MV-4-11 (cell line): ENCODE measurements around the gene DAGLA.

Experiments used
- DNase-seq: peaks from one replicate; lab custom pipeline; 2025; lab: John Stamatoyannopoulos, UW

The DAGLA gene

DNA sequence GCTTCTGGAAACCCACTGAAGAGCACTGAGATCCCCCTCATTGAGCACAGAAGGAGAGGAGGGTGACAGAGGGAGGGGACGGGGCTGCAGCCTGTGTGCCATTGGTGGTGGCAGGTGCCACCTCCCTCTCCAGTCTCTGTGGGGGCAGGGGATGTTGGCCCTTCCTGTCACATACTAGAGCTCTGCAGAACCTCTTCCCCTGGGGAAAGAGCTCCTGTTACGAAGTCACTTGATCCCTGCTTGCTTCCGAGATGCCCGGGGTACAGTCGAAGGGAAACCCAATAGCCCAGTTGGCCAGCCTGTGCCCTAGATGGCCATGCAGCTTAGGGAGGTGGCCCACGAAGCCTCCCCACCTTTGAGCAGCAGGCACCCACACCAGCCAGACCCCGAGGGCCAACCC is 29.4 kb downstream of the DAGLA start:
- DNase-seq = no peak

DNA sequence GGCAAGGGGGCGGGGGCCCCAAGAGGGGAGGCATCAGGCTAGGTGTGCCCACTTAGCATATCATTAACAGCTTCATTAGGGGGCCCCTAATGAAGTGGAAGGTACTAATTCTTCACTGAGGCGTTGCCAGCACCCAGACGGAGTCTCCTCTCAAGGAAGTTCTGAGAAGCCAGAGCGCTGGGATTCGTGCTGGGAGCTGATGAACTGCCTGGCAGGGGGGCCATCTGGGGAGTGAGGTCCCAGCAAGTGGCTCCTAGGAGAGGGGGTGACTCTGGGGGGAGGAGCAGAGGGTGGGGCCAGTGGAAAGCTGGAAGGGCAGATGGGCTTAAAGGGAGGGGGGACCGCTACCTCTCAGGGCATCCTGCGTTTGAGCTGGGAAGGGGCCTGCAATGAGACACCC is 29.8 kb downstream of the DAGLA start:
- no peak for DNase-seq

DNA sequence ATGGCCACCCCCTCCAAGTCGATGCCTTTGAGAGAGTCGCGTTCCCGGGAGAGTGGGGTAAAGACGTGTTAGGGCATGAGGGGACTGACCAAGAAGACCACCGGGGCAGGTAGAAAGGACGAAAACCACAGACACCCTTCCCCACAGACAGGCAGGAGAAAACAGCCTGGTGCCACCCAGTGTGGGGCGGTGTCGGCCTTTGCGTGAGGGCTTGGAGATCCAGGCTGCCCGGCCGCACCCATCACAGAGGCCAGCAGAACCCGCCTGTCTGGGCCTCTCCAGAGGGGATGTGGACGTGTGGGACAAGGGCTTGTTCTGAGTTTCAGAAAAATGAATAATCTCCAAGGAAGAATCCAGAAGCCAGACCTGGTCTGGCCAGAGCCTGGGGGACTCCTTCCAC is 30.8 kb downstream of the DAGLA start:
- no peak for DNase-seq

DNA sequence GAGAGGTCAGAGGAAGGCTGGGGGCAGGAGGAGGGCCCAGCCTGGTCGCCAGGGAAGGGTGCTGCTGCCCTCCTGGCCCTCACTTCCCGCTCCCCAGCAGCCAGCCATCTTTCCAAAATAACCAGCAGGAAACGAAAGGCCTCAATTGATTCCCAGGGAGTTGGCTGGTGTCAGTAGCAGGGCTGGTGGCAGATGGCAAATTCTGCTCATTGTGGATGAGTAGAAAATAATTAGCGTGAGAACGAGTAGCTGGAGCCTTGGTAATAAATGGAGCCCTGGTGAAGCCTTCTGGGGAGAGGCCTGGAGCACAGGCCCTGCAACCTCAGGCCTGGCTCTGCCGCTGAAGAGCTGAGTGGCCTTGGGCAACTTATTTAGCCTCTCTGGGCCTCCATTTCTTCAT is 31.3 kb downstream of the DAGLA start:
- no peak for DNase-seq

DNA sequence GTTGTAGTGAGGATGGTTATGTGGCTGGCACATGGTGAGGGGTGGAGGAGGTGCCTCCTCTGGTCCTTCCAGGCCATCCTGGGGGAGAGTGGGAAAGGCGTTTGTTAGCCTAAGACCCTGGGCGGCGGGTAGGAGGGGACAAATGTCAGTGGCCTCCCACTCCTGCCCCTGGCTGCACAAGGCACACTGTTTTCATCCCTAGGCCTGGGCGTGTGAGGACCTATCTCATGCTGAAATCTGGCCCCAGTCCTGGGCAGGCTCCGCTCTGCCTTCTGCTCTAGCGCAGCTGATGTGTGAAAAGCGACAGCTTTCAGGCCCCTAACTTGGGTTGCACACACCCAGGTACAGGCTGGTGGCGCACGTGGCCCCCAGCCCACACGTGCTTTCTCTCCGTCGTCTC is 32.1 kb downstream of the DAGLA start:
- no peak for DNase-seq

DNA sequence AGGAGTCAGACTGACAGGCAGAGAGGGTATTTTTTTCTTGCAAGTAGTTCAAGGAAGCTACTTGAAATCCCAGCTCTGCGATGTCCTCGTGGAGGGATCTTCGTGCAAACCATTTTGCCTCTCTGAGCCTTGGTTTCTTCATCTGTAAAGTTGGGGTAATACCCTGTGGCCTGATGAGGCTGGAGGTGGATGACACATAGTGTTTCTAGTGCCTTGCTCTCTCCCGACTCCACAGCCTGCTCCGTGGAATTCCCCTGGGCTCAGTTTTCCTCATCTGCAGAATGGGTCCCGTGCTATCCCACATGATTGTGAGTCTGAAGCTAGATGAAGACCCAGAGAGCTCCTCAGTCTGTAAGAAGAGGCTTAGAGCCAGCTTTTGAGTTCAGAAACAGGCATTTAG is 32.7 kb downstream of the DAGLA start:
- DNase-seq = no peak

DNA sequence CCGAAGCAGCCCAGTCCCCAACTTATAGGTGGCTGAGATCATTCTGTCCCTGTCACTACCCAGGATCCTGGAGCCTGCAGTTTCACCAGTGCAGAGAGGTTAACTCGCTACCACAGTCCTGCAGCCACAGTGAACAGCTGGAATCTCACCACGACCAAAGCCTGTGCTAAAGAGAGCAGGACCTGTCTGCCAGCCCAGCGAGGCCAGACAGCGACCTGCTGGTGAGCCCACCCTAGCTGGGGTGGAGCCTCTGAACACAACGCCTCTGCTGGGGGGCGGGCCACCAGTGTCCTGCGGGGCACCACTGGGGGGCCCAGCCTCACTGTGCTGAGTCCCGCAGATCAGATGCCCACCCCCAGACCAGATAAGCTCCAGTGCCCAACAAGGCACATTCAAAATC is 33.3 kb downstream of the DAGLA start:
- DNase-seq = no peak

DNA sequence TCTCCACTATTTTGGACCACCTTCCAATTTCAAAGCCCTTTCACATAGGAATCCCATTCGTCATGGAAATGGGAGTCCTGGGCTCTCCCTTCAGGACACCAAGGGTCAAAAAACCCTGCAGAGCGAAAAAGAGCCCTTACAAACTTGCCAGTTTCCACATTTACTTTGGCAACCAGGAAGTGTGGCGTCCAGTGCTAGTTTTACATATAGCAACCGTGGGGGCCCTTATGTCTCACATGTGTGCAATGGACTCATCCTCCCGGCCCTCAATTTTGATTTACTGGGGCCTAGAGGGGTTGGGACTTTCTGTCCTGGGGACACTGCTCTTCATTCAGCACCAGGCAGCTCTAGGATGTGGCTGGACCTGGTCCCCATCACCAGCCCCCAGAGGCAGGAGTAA is 33.7 kb downstream of the DAGLA start:
- no peak for DNase-seq

DNA sequence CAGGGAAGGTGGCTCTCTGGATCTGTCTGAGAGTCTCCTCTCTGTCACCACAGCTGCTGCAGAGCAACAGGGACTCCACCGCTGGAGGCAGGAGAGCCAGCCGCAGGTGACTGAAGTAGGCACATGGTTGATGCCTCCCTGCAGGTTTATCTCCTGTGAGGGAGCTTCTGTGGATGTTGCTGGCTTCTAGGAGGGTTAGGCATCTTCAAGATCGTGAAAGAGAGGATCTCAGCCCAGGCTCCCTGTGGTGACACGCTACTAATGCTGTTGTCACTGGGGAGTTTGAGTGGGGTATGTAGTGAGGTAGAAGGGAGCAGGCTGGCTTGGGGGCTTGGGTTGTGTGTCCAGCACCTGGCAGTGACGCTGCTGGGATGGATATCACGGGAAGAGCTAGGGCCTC is 34.1 kb downstream of the DAGLA start:
- no peak for DNase-seq

DNA sequence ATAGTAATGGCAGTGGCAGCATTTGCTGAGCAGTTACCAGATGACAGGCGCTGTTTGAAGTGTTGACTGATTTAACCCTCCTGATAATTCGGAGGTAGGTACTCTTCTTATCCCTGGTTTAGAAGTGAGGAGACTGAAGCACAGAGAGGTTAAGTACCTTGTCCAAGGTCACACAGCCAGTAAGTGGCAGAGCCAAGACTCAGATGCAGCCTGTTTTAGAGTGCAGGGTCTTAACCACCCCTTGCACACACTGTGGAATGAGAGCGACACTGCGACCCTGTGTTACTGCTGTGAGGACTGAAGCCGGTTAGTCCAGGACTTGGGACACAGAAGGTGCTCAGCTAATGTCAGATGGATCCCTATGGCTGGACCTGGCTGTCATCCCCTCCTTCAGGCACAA is 34.7 kb downstream of the DAGLA start:
- no peak for DNase-seq

DNA sequence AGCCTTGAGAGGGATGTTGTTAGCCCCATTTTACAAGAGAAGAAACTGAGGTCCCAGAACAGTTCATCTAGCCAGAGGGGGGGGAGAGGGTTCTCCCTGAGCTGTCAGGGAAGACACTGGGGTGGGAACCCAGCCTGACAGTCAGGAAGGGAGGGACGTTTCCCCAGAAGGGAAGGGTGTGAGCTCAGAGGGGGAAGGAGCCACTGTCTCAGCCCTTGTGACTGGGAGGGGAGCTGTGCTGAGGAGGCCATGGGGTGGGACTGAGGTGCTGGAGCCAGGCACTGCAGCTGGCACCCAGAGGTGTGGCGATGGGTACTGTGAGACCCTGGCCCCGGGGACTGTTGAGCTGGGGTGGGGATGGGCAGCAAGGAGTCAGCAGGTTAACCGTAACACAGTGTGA is 35.7 kb downstream of the DAGLA start:
- DNase-seq = no peak

DNA sequence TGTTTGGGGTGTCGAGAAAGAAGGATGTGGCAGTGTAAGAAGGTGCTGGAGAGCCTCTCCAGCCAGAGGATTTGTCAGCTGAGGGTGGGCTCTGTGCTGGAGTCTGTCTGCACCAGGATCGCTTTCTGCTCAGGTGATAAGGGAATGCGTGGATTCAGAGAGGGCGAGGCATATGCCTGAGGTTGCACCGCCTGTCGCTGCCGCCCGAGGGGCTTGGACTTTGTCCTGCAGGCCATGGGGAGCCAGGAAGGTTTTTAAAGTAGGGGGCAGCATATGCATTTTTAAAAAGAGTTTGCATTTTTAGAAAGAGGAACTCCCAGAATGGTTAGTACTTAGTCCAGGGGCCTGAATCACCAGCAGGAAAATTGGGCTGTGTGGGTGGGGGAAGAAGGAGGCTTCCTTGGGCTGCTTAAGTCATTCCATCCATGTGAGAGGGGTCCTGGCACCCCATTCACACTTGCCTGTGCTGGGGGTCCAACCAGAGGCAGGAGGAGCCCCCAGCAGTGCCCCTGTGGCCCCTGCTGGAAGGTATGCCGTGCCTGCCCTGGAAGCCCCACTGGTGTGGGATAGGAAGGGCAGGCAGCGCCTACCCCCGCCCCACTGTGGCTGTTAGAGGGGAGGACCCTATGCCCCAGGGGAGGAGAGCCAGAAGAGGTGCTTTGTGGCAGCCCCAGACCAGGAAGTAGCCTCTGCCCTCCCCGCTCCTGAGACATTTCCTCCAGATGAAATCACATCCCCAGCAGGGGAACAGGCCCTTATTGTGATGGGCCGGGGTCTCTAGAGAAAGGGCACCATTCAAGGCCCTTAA is 36.5 kb downstream of the DAGLA start:
- DNase-seq = peak; percentile 49

DNA sequence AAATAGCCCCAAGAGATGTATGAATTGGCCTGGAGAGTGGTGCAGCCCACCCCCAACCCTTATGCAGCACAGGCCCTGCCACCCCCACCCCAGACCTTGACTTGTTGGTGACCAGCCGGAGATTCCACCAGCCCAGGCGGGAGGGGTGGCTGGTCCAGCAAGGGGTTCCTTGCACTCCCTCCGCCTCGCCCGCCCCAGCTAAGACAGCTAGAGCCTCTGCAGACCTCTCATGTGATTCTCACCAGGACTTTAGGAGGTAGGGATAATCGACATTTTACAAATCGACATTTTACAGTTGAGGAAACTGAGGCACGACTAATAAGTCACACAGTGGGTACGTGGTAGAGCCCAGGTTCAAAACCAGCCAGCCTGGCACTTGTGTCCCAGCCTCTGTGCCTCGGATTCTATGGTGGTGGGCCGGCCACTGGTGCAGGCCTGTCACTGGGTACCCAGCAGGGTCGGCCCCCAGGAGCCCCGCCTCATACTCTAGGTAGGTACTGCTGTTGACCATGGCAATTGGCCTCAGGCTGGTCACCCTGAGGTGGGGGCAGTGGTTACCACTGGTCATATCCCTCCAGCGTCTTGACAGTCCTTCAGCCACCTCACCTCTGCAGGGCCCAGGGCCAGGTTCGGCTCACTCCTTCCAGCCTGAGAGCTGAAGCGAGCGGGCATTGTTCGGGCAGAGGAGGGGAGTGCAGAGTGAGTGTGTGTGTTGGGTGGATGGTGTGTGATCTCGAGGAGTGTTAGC is 37.3 kb downstream of the DAGLA start:
- no peak for DNase-seq

DNA sequence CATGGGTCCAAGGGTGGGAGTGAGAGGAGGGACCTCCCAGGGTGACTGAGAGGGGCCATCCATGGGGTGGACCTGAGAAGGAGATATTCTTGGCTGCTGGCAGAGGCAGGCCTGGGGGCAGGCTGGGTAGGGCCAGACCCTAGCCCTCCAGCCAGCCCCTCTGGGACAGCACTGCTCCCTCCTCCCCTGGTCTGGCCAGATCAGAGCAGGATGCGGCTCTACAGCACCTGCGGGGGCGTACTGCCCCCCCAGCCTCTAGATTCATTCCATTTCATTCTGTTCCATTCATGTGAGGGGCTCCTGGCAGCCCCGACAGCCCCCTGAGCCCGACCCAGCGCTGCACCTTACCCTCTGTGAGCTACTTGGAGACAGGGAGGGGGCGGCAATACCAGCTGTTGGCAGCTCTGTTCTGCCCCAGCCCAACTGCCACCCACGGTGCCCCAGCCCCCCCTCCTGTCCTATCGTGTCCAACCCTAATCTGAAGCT is 37.9 kb downstream of the DAGLA start:
- DNase-seq = no peak

DNA sequence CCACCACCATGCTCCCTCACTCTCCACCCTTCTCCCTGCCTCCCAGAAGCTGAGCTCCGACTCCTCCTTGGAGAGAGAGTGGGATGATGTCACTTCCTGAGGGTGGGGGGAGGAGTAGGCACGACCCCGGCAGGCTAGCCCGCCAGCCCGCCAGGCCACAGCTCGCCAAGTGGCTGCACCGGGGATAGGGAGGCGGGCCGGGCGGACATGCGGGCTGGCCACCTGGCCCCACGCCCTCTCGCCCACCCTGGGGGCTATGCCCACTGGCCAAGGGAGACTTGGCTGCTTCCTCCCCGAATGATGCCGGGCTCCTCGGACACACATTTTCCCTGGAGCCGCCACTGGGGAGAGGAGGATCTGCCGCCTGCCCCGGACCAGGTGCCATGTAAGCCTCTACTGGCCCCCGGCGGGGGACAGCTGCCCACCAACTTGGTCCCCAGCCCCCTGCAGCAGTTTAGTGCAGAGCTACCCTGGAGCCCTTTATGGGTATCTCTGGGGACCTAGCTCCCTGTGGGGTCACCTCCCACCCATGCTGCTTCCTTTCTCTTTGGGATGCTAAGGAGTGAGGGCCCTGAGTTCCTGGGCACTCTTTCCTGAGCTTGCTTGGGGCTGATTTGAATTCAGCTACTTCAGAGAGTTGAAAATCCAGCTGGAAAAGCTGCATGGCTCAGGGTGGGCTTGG is 38.6 kb downstream of the DAGLA start:
- no peak for DNase-seq

DNA sequence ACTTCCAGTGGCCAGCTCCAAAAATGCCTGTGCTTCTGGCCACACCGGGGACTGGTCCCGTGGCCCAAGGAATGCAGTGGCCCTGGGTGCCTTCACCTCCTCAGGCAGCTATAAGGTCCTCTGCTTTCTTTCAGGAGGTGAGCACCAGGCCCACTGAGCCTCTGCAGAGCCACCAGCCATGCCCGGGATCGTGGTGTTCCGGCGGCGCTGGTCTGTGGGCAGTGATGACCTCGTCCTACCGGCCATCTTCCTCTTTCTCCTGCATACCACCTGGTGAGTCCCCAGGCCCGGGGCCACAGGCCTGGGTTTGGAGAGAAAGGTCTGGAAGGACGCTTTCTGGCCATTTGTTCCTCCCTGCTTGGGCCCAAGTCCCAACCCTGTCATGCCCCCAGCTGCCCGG is 39.8 kb downstream of the DAGLA start:
- no peak for DNase-seq

DNA sequence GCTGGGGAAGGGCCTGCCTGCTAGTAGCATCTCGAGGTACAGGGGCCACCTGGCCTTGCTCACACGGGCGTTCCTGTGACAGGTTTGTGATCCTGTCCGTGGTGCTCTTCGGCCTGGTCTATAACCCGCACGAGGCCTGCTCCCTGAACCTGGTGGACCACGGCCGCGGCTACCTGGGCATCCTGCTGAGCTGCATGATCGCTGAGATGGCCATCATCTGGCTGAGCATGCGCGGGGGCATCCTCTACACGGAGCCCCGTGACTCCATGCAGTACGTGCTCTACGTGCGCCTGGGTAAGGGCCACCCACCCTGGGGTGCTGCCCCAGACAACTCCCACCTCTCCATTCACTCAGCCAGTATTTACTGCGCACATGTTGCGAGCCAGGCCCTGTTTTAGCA is 40.4 kb downstream of the DAGLA start:
- no peak for DNase-seq

DNA sequence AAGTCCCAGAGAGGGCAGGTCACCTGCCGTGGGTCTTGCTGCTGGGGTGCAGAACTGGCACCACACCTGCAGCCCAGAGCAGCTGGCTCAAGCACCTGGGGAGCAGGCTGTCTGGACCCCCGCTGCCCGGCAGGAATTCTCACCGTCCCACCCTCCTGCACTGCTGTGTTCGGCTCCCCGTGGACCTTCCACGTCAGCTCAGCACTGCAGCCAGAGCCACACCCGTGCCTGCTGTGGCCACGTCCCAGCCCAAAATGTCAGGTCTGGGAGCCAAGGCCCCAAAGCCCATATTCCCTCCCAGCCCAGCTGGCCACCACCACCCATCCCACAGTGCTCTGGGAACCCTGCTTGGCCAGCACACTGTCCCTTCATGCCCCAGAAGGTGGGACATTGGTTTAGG is 44.2 kb downstream of the DAGLA start:
- no peak for DNase-seq

DNA sequence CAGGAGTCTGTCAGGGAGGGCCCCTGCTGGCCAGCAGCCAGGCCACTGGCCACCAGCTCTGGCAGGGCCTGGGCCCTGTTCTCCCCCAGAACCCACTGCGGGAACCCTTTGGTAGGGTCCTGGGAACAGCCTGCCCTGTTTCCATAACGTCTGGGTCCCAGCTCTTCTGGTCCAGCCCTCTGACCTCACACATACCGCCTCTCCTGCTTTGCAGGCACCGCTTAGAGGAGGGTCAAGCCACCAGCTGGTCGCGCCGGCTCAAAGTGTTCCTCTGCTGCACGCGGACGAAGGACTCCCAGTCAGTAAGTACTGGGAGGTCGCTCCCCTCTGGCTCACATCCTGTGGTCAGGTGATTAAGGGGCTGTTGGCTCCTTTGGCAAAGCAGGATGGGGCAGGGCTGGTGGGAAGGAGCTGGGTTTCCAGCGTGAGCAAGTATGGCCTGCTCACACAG is 45.6 kb downstream of the DAGLA start:
- no peak for DNase-seq

DNA sequence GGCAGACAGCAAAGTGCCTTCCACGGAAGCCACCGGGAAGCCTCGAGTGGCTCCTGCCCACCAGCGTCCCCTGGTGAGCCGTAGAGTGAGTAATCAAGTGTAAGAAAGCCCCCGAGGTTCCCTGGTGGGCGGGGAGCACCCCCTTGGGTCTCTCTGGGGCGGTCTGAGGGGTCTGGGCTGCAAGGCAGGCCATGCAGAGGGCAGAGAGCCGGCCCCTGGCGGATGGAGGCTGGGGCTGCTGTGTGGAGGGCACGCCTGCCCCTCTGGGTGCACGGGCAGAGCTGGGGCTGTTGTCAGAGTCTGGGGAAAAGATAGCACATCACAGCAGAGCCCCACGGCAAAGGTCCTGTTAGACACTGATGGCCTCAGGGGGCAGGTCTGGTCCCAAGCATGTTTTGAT is 46.6 kb downstream of the DAGLA start:
- no peak for DNase-seq

DNA sequence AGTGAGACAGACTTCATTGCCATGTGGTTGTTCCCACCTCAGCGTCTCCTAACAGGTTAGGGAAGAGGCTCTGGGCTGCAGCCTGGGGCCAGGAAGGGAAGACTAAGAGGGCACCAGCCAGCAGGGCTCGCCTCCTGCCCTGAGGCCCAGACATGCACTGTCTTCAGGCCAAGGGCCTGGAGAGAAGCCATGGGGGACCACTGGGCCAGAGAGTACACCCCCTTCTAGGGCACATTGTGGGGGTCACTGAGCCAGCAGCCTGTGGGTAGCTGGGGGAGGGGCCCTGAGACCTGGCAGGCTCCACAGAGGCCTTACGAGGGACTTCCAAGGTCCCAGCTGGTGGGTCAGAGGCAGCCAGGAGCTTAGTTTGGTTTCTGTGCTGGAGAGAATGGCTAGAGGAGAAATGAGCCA is 47.2 kb downstream of the DAGLA start:
- no peak for DNase-seq

DNA sequence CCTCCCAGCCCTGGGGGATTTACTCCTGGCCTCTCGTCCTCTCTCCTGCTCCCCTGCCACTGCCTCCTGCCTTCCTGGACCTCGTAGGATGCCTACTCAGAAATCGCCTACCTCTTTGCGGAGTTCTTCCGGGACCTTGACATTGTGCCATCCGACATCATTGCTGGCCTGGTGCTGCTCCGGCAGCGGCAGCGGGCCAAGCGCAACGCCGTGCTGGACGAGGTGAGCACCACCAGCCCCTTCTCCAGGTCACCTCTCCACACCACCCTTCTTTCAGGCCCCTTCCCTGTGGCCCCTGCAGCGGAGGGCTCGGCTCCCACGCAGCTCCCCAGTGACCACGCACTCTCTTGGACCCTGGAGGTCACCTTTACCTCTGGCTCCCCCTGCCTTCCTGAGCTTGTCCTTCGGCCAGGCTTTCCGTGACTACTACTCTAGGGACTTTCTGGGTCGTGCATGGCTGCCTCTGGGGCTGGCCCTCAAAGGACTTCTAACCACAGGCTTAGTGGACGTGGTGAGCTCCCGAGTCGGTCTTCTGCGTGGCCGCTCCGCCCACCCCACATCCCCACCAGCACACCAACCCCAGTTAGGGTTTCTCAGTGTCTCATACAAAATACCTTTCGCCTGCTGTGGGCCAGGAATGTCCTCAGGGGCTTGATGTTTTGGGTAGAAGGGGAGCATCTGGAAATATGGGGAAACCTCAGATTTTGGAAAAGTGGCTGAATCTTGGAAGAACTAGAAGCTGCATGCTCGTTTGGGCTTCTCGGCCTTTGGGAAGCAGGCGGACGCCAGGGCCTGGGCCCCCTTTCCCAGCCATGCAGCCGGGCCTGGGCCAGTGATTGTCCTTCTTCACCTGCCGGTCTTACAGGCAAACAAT is 48.1 kb downstream of the DAGLA start:
- no peak for DNase-seq
